Heart right ventricle (tissue), 16 donors: Measurements from ENCODE around the gene ETNPPL. TPM values are rescaled to one million over a fixed set of nuclear protein-coding genes. Genes with fewer than 3 reads are reported as not detected.

Source experiments
- ATAC-seq, 8 donors: fragments of 200-7000 bp; cut with Tn5 transposase; one replicate each; pipeline ENCODE4 v1.9.1; 2020; ENCODE audit warnings: mild to moderate bottlenecking in 8 of 8, moderate library complexity in 8 of 8, moderate number of reproducible peaks in 1 of 8
- DNase-seq, 2 donors: peaks; one replicate each; pipeline ENCODE4 v3.0.0-alpha.2; 2020
- H3K27ac ChIP-seq, 10 donors: fragments of 200-600 bp; sonication (generic) in 2 of 10; one replicate each; pipeline versions ENCODE4 v1.5.0 to v1.8.0; 2020 to 2022; ENCODE audit warnings: mild to moderate bottlenecking in 3 of 10
- H3K27me3 ChIP-seq, 7 donors: fragments of 200-600 bp; one replicate each; pipeline ENCODE4 v1.8.0; 2021 to 2022; ENCODE audit warnings: mild to moderate bottlenecking in 2 of 7
- H3K36me3 ChIP-seq, 9 donors: fragments of 200-600 bp; sonication (generic) in 1 of 9; one replicate each; pipeline versions ENCODE4 v1.5.0 to v1.8.0; 2020 to 2022; ENCODE audit warnings: mild to moderate bottlenecking in 2 of 9
- H3K4me1 ChIP-seq, 9 donors: fragments of 200-600 bp; sonication (generic) in 1 of 9; one replicate each; pipeline versions ENCODE4 v1.5.0 to v1.8.0; 2020 to 2022; ENCODE audit warnings: mild to moderate bottlenecking in 4 of 9
- H3K4me3 ChIP-seq, 10 donors: fragments of 200-600 bp; sonication (generic) in 2 of 10; one replicate each; pipeline versions ENCODE4 v1.5.0 to v1.8.0; 2020 to 2022; ENCODE audit warnings: mild to moderate bottlenecking in 7 of 10, moderate library complexity in 2 of 10
- H3K9me3 ChIP-seq, 11 donors: fragments of 200-600 bp in 10 of 11; sonication (generic) in 2 of 11; one replicate each; pipeline versions ENCODE4 v1.5.0 to v1.8.0; 2013 to 2022; ENCODE audit warnings: mild to moderate bottlenecking in 2 of 11, control low read depth in 1 of 11, moderate library complexity in 1 of 11
- CTCF ChIP-seq, 9 donors: fragments of 200-600 bp; sonication (generic) in 2 of 9; IDR thresholded peaks; one replicate each; pipeline versions ENCODE4 v1.5.0 to v1.8.0; 2021 to 2022; ENCODE audit warnings: antibody characterized with exemption in 9 of 9, mild to moderate bottlenecking in 5 of 9, moderate library complexity in 1 of 9
- WGBS, 2 donors: extraction: QIAGEN DNeasy Blood & Tissue Kit; methylation state at CpG; one replicate each; pipeline ENCODE4 v1.1.7; 2013; ENCODE audit warnings: inconsistent platforms in 1 of 2; 5-methylcytosine and 5-hydroxymethylcytosine counted together
- intact Hi-C, 10 donors: fragments of 100-400 bp; cut with DNase I; formaldehyde crosslinking; loops; one replicate each; pipeline versions ENCODE4 v1.11.1 to v1.14.2; 2022
- polyA plus RNA-seq, 2 donors: library from polyadenylated mRNA; stranded (reverse); fragments of 200-250 nt; gene quantifications; one replicate each; pipeline ENCODE4 v1.2.3, GENCODE V29; 2013
- total RNA-seq, 10 donors: library from RNA; stranded (reverse); fragmentation: NEBNext Ultra II Directional in 3 of 10; extraction: Animal tissue kit (Norgen Biotek cat#: 25700) in 3 of 10; gene quantifications; one replicate each; pipeline versions ENCODE4 v1.2.1 to v1.2.4, GENCODE V29; 2021 to 2023
- donor health status: Arrhythmogenic right ventricular cardiomyopathy.
- donor health status: ischemic (EF 13 %, LVEDD 7.1; RV severe dilation, severe dysfunction).
- donor health status: healthy with polysubstance abuse.
- donor health status: DM: no; HTN: yes; CAD: no.
- donor health status: DM: no; HTN: no; CAD: no.
- donor health status: ischemic (EF 25% LVEDD 6.9; RV normal size, moderate dysfunction).
- donor health status: ischemic (EF 25% LVEDD 5.7; RV mildly dilated, moderate dysfunction).
- donor health status: healthy.
- donor health status: DM: yes; HTN: yes; CAD: no.
- donor health status: Ischemic cardiomyopathy.
- donor health status: ischemic (EF 35%, LVEDD 5.7; RV mildly dilated, moderate dysfunction).
- donor health status: nonischemic (EF 11% LVEDD 7.7; RV severe dilation, severe dysfunction).
- donor health status: DM: yes; HTN: yes; CAD: no.
- donor health status: PGD.
- donor health status: ischemic (EF 29% LVEDD 5.4; RV normal size, mild dysfunction).
- donor health status: nonischemic (EF 23%, LVEDD 6.1; RV moderate dilation, normal function).

The ETNPPL gene
- total and polyA plus RNA-seq, 12 donors: 1.9 to 45.8 (median 5.4) TPM

- TF ChIP-seq CTCF (IDR thresholded peaks at IDR 0.05): no peak
- intact Hi-C loops: no loop called here
- DNase-seq: no peak
- Histone ChIP-seq H3K4me1 (no peaks in the 10 kb centered on the region), H3K36me3 (no peaks in the 10 kb centered on the region), H3K27me3 (peaks cover 0 to 5% (median 0%) of the 10 kb centered on the region in 7 donors), H3K27ac (no peak overlapping the region), H3K4me3 (no peak overlapping the region), H3K9me3 (peaks cover 0 to 3% (median 0%) of the 10 kb centered on the region in 11 donors)
- no peak for ATAC-seq
- 85 to 87% methylated on average over 3 of the region's 3 CpGs for WGBS, 2 donors
Observed at GRCh38 chr4:108693211-108693610, 69.6 kb downstream of the ETNPPL start.

Other genes starting within 250 kb of the ETNPPL start
- gene RPL34, start 142.5 kb downstream of the ETNPPL start, total RNA-seq: 100 to 1,000 TPM; 612 to 800 (median 663) TPM
- 1,000 to 10,000 TPM; 3,315 to 3,397 TPM for gene RPL34, start 142.5 kb downstream of the ETNPPL start, polyA plus RNA-seq
- 10 to 100 TPM; 21.8 to 47.7 (median 25.8) TPM for gene OSTC, start 112.5 kb downstream of the ETNPPL start, total RNA-seq
- gene OSTC, start 112.5 kb downstream of the ETNPPL start, polyA plus RNA-seq: 100 to 1,000 TPM in 1 of 2 donors, 10 to 100 TPM in 1; 28.8 to 113 TPM